Measurements from ENCODE around the gene FSTL4. TPM values are rescaled to one million over a fixed set of nuclear protein-coding genes. Genes with fewer than 3 reads are reported as not detected.

Gene FSTL4
- total and polyA plus RNA-seq, 2 experiments from 2014 or later, result 1.4 to 2.8 TPM

GRCh38 chr5:133336969-133337410 lies 275.4 kb downstream of the FSTL4 start (continued):
- no peak for TF ChIP-seq ETS1 (IDR thresholded peaks at IDR 0.05)
- TF ChIP-seq, protein P1, sequence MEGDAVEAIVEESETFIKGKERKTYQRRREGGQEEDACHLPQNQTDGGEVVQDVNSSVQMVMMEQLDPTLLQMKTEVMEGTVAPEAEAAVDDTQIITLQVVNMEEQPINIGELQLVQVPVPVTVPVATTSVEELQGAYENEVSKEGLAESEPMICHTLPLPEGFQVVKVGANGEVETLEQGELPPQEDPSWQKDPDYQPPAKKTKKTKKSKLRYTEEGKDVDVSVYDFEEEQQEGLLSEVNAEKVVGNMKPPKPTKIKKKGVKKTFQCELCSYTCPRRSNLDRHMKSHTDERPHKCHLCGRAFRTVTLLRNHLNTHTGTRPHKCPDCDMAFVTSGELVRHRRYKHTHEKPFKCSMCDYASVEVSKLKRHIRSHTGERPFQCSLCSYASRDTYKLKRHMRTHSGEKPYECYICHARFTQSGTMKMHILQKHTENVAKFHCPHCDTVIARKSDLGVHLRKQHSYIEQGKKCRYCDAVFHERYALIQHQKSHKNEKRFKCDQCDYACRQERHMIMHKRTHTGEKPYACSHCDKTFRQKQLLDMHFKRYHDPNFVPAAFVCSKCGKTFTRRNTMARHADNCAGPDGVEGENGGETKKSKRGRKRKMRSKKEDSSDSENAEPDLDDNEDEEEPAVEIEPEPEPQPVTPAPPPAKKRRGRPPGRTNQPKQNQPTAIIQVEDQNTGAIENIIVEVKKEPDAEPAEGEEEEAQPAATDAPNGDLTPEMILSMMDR (conservative IDR thresholded peaks at IDR 0.05; ENCODE audit: low read depth in 2 of 2), result no peak
- TF ChIP-seq ZNF331 (CRISPR knock-in tag; IDR thresholded peaks at IDR 0.05; ENCODE audit: low read depth), result no peak
- TF ChIP-seq STAT1 (IDR thresholded peaks at IDR 0.05; ENCODE audit: unreplicated experiment), result no peak

DNA sequence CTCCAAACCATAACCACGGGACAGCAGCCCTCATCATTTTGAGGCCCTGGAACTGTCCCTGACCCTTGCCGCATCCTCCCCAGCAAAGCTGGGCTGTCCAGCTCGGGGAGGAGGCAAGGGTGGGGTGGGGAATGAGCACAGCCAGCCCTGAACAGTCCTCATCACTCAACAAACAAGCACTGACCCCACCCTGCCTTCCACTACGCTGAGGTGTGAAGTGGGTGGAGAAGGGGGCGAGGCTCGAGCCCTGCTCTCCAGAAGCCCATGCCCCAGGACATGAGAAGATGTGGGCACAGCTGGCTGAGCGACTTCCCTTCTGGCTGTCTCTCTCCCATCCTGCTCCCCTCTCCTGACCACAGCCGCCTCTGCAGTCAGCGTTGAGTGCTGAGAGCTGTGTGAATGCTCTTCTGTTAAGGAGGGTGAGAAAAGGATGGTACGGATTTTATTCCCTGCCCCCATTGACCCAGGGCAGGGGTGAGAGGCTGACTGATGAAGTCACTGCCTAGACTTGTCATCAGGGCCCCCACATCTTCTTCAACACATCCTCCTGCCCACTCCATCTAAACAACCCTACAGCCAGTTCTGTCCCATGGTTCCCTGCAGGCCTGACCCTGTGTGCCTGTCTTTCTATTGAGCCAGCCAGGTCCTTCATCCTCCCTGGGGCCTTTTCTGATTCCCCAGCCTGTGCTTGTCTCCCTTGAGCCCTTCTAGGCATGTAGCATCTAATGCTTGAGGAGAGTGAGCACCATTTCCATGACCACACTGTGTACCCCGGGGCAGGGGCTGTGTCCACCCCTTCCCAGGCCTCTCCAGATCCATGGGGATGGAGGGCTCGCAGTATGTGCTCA lies 276.0 kb downstream of the FSTL4 start:
- H3K79me2 ChIP-seq (replicated peaks; ENCODE audit: insufficient read depth), result no peaks in the 10 kb centered on the region
- peaks cover 29% of the 10 kb centered on the region for H3K4me1 Mint-ChIP-seq
- DNase-seq (ENCODE audit: low spot score) (no peak), ATAC-seq (no peak)
- no peak overlapping the region for H3K4me3 Mint-ChIP-seq
- H3K4me1 ChIP-seq (ENCODE audit: insufficient read depth), result peaks cover 17% of the 10 kb centered on the region
- H3K36me3 Mint-ChIP-seq (ENCODE audit: low read depth), result no peaks in the 10 kb centered on the region
- no peaks in the 10 kb centered on the region for H3K36me3 ChIP-seq (ENCODE audit: insufficient read depth)
- no peaks in the 10 kb centered on the region for H3F3A ChIP-seq (replicated peaks; ENCODE audit: low read depth)
- H2AFZ ChIP-seq, result no peak overlapping the region
- H3K27me3 ChIP-seq (ENCODE audit: insufficient read depth), result no peaks in the 10 kb centered on the region
- H4K20me1 ChIP-seq (replicated peaks; ENCODE audit: insufficient read depth), result no peaks in the 10 kb centered on the region
- no peak overlapping the region for H3K27ac Mint-ChIP-seq
- peaks cover 14% of the 10 kb centered on the region for H3K27me3 Mint-ChIP-seq (ENCODE audit: insufficient read depth, low read depth, poor library complexity)
- H3K4me3 ChIP-seq, result no peak overlapping the region
- no peak overlapping the region for H3K27ac ChIP-seq (ENCODE audit: low read depth)
- no peaks in the 10 kb centered on the region for H3K9me3 Mint-ChIP-seq
- H3K4me2 ChIP-seq, result no peak overlapping the region
- 0 out of 2 replicates have a peak, but pooled peaks cover 3% of the 10 kb centered on the region for H3K9me2 ChIP-seq (ENCODE audit: insufficient read depth)
- TF ChIP-seq NANOG (IDR thresholded peaks at IDR 0.05; ENCODE audit: borderline replicate concordance) (no peak), STAT1 (IDR thresholded peaks at IDR 0.05; ENCODE audit: unreplicated experiment) (no peak), ETS1 (IDR thresholded peaks at IDR 0.05) (no peak), ZNF331 (CRISPR knock-in tag; IDR thresholded peaks at IDR 0.05; ENCODE audit: low read depth) (no peak), POLR2AphosphoS5 (IDR thresholded peaks at IDR 0.05; ENCODE audit: low read depth) (no peak)
- TF ChIP-seq, protein P2, sequence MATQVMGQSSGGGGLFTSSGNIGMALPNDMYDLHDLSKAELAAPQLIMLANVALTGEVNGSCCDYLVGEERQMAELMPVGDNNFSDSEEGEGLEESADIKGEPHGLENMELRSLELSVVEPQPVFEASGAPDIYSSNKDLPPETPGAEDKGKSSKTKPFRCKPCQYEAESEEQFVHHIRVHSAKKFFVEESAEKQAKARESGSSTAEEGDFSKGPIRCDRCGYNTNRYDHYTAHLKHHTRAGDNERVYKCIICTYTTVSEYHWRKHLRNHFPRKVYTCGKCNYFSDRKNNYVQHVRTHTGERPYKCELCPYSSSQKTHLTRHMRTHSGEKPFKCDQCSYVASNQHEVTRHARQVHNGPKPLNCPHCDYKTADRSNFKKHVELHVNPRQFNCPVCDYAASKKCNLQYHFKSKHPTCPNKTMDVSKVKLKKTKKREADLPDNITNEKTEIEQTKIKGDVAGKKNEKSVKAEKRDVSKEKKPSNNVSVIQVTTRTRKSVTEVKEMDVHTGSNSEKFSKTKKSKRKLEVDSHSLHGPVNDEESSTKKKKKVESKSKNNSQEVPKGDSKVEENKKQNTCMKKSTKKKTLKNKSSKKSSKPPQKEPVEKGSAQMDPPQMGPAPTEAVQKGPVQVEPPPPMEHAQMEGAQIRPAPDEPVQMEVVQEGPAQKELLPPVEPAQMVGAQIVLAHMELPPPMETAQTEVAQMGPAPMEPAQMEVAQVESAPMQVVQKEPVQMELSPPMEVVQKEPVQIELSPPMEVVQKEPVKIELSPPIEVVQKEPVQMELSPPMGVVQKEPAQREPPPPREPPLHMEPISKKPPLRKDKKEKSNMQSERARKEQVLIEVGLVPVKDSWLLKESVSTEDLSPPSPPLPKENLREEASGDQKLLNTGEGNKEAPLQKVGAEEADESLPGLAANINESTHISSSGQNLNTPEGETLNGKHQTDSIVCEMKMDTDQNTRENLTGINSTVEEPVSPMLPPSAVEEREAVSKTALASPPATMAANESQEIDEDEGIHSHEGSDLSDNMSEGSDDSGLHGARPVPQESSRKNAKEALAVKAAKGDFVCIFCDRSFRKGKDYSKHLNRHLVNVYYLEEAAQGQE (IDR thresholded peaks at IDR 0.05; ENCODE audit: unreplicated experiment), result no peak
- TF ChIP-seq, protein P1 (conservative IDR thresholded peaks at IDR 0.05; ENCODE audit: low read depth in 2 of 2), result no peak
